HCT116 (cell line): ENCODE results near the gene DCAF4L1. TPM values are rescaled to one million over a fixed set of nuclear protein-coding genes. Genes with fewer than 3 reads are reported as not detected.

ENCODE experiments used
- ATAC-seq: fragments of 200-7000 bp; cut with Tn5 transposase; 2 replicates; pipeline ENCODE4 v1.9.1; 2020; ENCODE audit warnings: mild to moderate bottlenecking, moderate library complexity
- BruUV-seq: library from RNA; stranded (reverse); fragments of 400-500 nt; replicated peaks from 2 replicates; lab custom pipeline; 2021; lab: Mats Ljungman, UMichigan
- CTCF ChIA-PET: fragments of 300-600 bp; sonication (Branson Sonifier 250); formaldehyde crosslinking; loops from one replicate; lab custom pipeline; 2021; ENCODE audit warnings: antibody characterized with exemption; lab: Charles Lee
- POLR2A ChIA-PET: fragments of 300-600, 350-600 bp; sonication (Branson Sonifier 250); formaldehyde crosslinking; loops from one replicate; lab custom pipeline; 2021; ENCODE audit warnings: antibody characterized with exemption; lab: Charles Lee
- RAD21 ChIA-PET, 2 experiments: fragments of 300-600 bp; sonication (Branson Sonifier 250); formaldehyde crosslinking; loops; one replicate each; lab custom pipeline; 2023; ENCODE audit warnings: low total read pairs in 2 of 2; ENCODE audit not compliant: uncharacterized antibody in 2 of 2, unreplicated experiment in 2 of 2, low non-redundant PET in 1 of 2; lab: Charles Lee
- DNase-seq: peaks from one replicate; pipeline ENCODE4 v3.0.0-alpha.2; 2010; ENCODE audit warnings: low read depth, low spot score
- H2AFZ ChIP-seq: fragments of 200-600 bp; shearing (Covaris generic), sonication (generic); 2 replicates; pipeline ENCODE4 v1.6.1; 2017; ENCODE audit warnings: low read depth, mixed run types, mixed read lengths, antibody characterized with exemption, low read length; ENCODE audit not compliant: poor library complexity, severe bottlenecking
- H3K27ac ChIP-seq: 2 replicates; pipeline ENCODE4 v1.5.1; 2012; ENCODE audit warnings: low read depth, low read length
- H3K27me3 ChIP-seq: fragments of 200-600 bp; sonication (generic); 2 replicates; pipeline ENCODE4 v1.6.1; 2016; ENCODE audit warnings: mixed run types, low read length, mixed read lengths; ENCODE audit not compliant: insufficient read depth
- H3K36me3 ChIP-seq, 2 experiments: fragments of 200-500 bp in 1 of 2; fragments of 200-600 bp in 1 of 2; sonication (Bioruptor generic) in 1 of 2; sonication (generic) in 1 of 2; 2 replicates each; pipeline versions ENCODE4 v1.5.1 to v1.6.1; 2014 to 2016; ENCODE audit warnings: low read length in 2 of 2, inconsistent platforms in 1 of 2, mixed read lengths in 1 of 2, mixed run types in 1 of 2; ENCODE audit not compliant: insufficient read depth in 2 of 2, control insufficient read depth in 1 of 2
- H3K4me1 ChIP-seq, 2 experiments: fragments of 200-600 bp in 1 of 2; sonication (generic) in 1 of 2; 2 replicates each; pipeline versions ENCODE4 v1.5.1 to v1.6.1; 2012 to 2017; ENCODE audit warnings: low read length in 2 of 2, inconsistent platforms in 1 of 2, mild to moderate bottlenecking in 1 of 2, mixed read lengths in 1 of 2, mixed run types in 1 of 2, moderate library complexity in 1 of 2; ENCODE audit not compliant: insufficient read depth in 2 of 2, control insufficient read depth in 1 of 2
- H3K4me2 ChIP-seq: fragments of 200-600 bp; sonication (generic); 2 replicates; pipeline ENCODE4 v1.6.1; 2017; ENCODE audit warnings: mixed run types, low read length, mixed read lengths
- H3K4me3 ChIP-seq, 2 experiments: fragments of 200-600 bp in 1 of 2; sonication (generic) in 1 of 2; replicated peaks in 1 of 2; 2 replicates each; pipeline ENCODE4 v1.5.1; 2011 to 2016; ENCODE audit warnings: low read length in 2 of 2, control low read depth in 1 of 2, low read depth in 1 of 2, mild to moderate bottlenecking in 1 of 2, mixed read lengths in 1 of 2, mixed run types in 1 of 2
- H3K79me2 ChIP-seq: fragments of 200-600 bp; sonication (generic); 2 replicates; pipeline ENCODE4 v1.6.1; 2017; ENCODE audit warnings: mild to moderate bottlenecking, mixed run types, low read length, moderate library complexity, mixed read lengths; ENCODE audit not compliant: insufficient read depth
- H3K9ac ChIP-seq: fragments of 200-600 bp; sonication (generic); 2 replicates; pipeline ENCODE4 v1.6.1; 2016; ENCODE audit warnings: low read length, mixed read lengths
- H3K9me2 ChIP-seq: fragments of 200-600 bp; sonication (generic), shearing (Covaris generic); 2 replicates; pipeline ENCODE4 v1.6.1; 2017; ENCODE audit warnings: mixed run types, mild to moderate bottlenecking, moderate library complexity; ENCODE audit not compliant: insufficient read depth
- H3K9me3 ChIP-seq, 2 experiments: fragments of 200-500 bp in 1 of 2; fragments of 200-600 bp in 1 of 2; sonication (Bioruptor generic) in 1 of 2; sonication (generic) in 1 of 2; 2 replicates each; pipeline ENCODE4 v1.6.1; 2014 to 2017; ENCODE audit warnings: low read length in 2 of 2, mixed read lengths in 2 of 2, inconsistent platforms in 1 of 2, low read depth in 1 of 2, mild to moderate bottlenecking in 1 of 2, mixed run types in 1 of 2, moderate library complexity in 1 of 2; ENCODE audit not compliant: control insufficient read depth in 1 of 2, insufficient read depth in 1 of 2
- H4K20me1 ChIP-seq: fragments of 200-600 bp; sonication (generic), shearing (Covaris generic); 2 replicates; pipeline ENCODE4 v1.6.1; 2017; ENCODE audit warnings: mixed run types, mild to moderate bottlenecking, moderate library complexity; ENCODE audit not compliant: insufficient read depth
- CEBPB ChIP-seq: IDR thresholded peaks from 2 replicates; pipeline ENCODE4 v1.6.1; 2012; ENCODE audit warnings: low read depth
- CTCF ChIP-seq, 3 experiments: fragments of 200-600 bp in 1 of 3; sonication (generic) in 1 of 3; IDR thresholded peaks in 2 of 3; conservative IDR thresholded peaks in 1 of 3; 2 replicates each; pipeline ENCODE4 v1.5.1; 2012 to 2017; ENCODE audit warnings: low read depth in 2 of 3, low read length in 2 of 3, antibody characterized with exemption in 1 of 3, borderline replicate concordance in 1 of 3, control low read depth in 1 of 3, mild to moderate bottlenecking in 1 of 3, mixed read lengths in 1 of 3, mixed run types in 1 of 3, moderate library complexity in 1 of 3; ENCODE audit not compliant: insufficient read depth in 1 of 3
- ELF1 ChIP-seq: IDR thresholded peaks from 2 replicates; pipeline ENCODE4 v1.6.1; 2012; ENCODE audit warnings: low read depth, borderline replicate concordance
- EZH2 ChIP-seq: fragments of 200-600 bp; sonication (generic); IDR thresholded peaks from 2 replicates; pipeline ENCODE4 v1.6.1; 2017; ENCODE audit warnings: antibody characterized with exemption, mixed run types
- EZH2phosphoT487 ChIP-seq: fragments of 200-600 bp; IDR thresholded peaks from 2 replicates; pipeline ENCODE4 v1.6.1; 2018; ENCODE audit warnings: antibody characterized with exemption, borderline replicate concordance
- JUND ChIP-seq: IDR thresholded peaks from 2 replicates; pipeline ENCODE4 v1.6.1; 2012
- MAX ChIP-seq: IDR thresholded peaks from 2 replicates; pipeline ENCODE4 v1.6.1; 2012
- POLR2A ChIP-seq: IDR thresholded peaks from 2 replicates; pipeline ENCODE4 v1.7.0; 2011; ENCODE audit warnings: borderline replicate concordance; ENCODE audit not compliant: insufficient read depth, insufficient read length; ENCODE audit errors: extremely low read depth
- POLR2AphosphoS5 ChIP-seq: IDR thresholded peaks from 2 replicates; pipeline ENCODE4 v1.6.1; 2011; ENCODE audit warnings: mild to moderate bottlenecking, low read depth, low read length, moderate library complexity
- SIN3A ChIP-seq: IDR thresholded peaks from 2 replicates; pipeline ENCODE4 v1.6.1; 2012; ENCODE audit warnings: low read depth
- SP1 ChIP-seq: IDR thresholded peaks from 2 replicates; pipeline ENCODE4 v1.6.1; 2012; ENCODE audit warnings: low read depth
- YY1 ChIP-seq: IDR thresholded peaks from 2 replicates; pipeline ENCODE4 v1.6.1; 2011; ENCODE audit warnings: low read length, low read depth, moderate library complexity, mild to moderate bottlenecking; ENCODE audit not compliant: insufficient replicate concordance; ENCODE audit errors: extremely low read depth
- ZFX ChIP-seq: fragments of 450-650 bp; IDR thresholded peaks from 2 replicates; pipeline ENCODE4 v1.6.1; 2017
- ZNF274 ChIP-seq: fragments of 200-500 bp; sonication (Bioruptor generic); IDR thresholded peaks from 2 replicates; pipeline ENCODE4 v1.6.1; 2014; ENCODE audit warnings: mild to moderate bottlenecking, low read depth, low read length, inconsistent platforms
- intact Hi-C: fragments of 100-400 bp; cut with micrococcal nuclease; formaldehyde crosslinking; loops from 2 replicates; pipeline ENCODE4 v1.10.0; 2022
- total RNA-seq: library from RNA; stranded (reverse); gene quantifications from one replicate; pipeline ENCODE4 v1.2.1, GENCODE V29; 2021; ENCODE audit not compliant: unreplicated experiment
- TF ChIP-seq, protein P1 (sequence below): IDR thresholded peaks from 2 replicates; pipeline ENCODE4 v1.6.1; 2012; ENCODE audit warnings: low read depth

DCAF4L1 gene
- total RNA-seq, 1 experiment from 2014 or later, result 0.39 TPM

- H3K9me3 ChIP-seq, result no peaks in the 10 kb centered on the region
- no peak overlapping the region for H2AFZ ChIP-seq
- DNase-seq (no peak), ATAC-seq (no peak)
- RAD21 ChIA-PET, result no interaction called here
- H3K9ac ChIP-seq, result no peak overlapping the region
- H3K9me2 ChIP-seq, result no peaks in the 10 kb centered on the region
- BruUV-seq, result no TSS peak
- H3K4me3 ChIP-seq, result no peak overlapping the region
- no peak overlapping the region for H3K4me2 ChIP-seq
- intact Hi-C loops, result no loop called here
- no peaks in the 10 kb centered on the region for H3K36me3 ChIP-seq
- no peaks in the 10 kb centered on the region for H3K4me1 ChIP-seq
- POLR2A ChIA-PET, result no interaction called here
- TF ChIP-seq SIN3A (no peak), SP1 (no peak), JUND (no peak), POLR2A (no peak), MAX (no peak), YY1 (no peak), EZH2phosphoT487 (no peak), ELF1 (no peak), EZH2 (no peak)
- CTCF ChIA-PET, result no interaction called here
- no peaks in the 10 kb centered on the region for H3K27me3 ChIP-seq
- peaks cover 25% of the 10 kb centered on the region for H3K79me2 ChIP-seq
- peaks cover 3% of the 10 kb centered on the region; the same call in 1 of the 2 replicates for H4K20me1 ChIP-seq
- H3K27ac ChIP-seq, result no peak overlapping the region
Measured at GRCh38 chr4:41999321-41999720, 17.8 kb downstream of the DCAF4L1 start.

DNA sequence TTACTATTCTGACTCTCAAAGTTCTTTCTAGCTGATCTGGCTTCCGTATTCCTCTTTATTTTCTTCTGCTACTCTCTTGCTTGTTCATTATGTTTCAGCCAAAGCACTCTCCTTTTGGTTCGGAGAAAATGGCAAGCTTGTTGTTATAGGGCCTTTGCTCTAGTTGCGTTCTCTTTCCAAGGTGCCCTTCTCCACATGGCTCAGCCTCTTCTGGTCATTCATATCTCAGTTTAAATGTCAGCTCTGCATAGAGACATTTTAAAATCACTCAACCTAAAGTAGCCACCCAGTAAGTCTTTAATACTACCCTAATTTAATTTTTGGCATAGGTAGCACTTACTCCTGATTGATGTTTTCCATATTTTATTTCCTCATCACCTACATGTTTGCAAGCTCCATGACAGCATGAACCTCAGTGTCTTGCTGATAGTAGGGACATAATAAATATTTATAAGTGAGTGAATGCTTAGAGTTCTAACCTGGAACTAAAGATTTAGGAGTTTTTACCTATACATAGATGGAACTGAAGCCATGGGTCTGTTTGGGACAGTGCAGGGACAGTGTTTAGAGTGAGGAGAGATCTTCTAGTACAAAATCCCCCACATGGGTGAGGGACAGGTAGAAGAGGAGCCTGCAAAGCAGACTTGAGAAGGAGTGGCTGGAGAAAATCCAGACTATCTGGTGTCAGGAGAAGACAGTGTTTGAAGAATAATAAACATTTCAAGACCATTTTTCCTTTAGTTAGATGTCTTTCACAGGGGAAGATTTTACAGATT lies 26.6 kb downstream of the DCAF4L1 start:
- POLR2A ChIA-PET, result no interaction called here
- Histone ChIP-seq H3K4me1 (no peaks in the 10 kb centered on the region), H2AFZ (no peak overlapping the region), H4K20me1 (no peaks in the 10 kb centered on the region), H3K4me2 (no peak overlapping the region), H3K79me2 (peaks cover 50% of the 10 kb centered on the region), H3K4me3 (no peak overlapping the region), H3K27me3 (no peaks in the 10 kb centered on the region), H3K36me3 (no peaks in the 10 kb centered on the region), H3K9me2 (no peaks in the 10 kb centered on the region), H3K27ac (no peak overlapping the region), H3K9me3 (no peaks in the 10 kb centered on the region), H3K9ac (no peak overlapping the region)
- no peak for ATAC-seq
- DNase-seq, result no peak
- no TSS peak for BruUV-seq
- CTCF ChIA-PET, result no interaction called here
- intact Hi-C loops, result no loop called here
- RAD21 ChIA-PET, result no interaction called here
- TF ChIP-seq ZNF274 (no peak), CTCF (IDR thresholded peaks at IDR 0.05 in 2 of 3, conservative IDR thresholded peaks at IDR 0.05 in 1 of 3; ENCODE audit: borderline replicate concordance in 1 of 3, insufficient read depth in 1 of 3, low read depth in 2 of 3, low read length in 2 of 3) (no peak), ZFX (no peak), POLR2AphosphoS5 (no peak), YY1 (no peak), CEBPB (no peak), POLR2A (no peak)
- TF ChIP-seq, protein P1, sequence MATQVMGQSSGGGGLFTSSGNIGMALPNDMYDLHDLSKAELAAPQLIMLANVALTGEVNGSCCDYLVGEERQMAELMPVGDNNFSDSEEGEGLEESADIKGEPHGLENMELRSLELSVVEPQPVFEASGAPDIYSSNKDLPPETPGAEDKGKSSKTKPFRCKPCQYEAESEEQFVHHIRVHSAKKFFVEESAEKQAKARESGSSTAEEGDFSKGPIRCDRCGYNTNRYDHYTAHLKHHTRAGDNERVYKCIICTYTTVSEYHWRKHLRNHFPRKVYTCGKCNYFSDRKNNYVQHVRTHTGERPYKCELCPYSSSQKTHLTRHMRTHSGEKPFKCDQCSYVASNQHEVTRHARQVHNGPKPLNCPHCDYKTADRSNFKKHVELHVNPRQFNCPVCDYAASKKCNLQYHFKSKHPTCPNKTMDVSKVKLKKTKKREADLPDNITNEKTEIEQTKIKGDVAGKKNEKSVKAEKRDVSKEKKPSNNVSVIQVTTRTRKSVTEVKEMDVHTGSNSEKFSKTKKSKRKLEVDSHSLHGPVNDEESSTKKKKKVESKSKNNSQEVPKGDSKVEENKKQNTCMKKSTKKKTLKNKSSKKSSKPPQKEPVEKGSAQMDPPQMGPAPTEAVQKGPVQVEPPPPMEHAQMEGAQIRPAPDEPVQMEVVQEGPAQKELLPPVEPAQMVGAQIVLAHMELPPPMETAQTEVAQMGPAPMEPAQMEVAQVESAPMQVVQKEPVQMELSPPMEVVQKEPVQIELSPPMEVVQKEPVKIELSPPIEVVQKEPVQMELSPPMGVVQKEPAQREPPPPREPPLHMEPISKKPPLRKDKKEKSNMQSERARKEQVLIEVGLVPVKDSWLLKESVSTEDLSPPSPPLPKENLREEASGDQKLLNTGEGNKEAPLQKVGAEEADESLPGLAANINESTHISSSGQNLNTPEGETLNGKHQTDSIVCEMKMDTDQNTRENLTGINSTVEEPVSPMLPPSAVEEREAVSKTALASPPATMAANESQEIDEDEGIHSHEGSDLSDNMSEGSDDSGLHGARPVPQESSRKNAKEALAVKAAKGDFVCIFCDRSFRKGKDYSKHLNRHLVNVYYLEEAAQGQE, result no peak
